Glutamatergic neuron (in vitro differentiated cells): ENCODE measurements around the gene ZNF865. TPM values are rescaled to one million over a fixed set of nuclear protein-coding genes. Genes with fewer than 3 reads are reported as not detected.
"Not testable (repeated sequence)": the region's sequence is repeated elsewhere in the genome, so short reads cannot be mapped to it uniquely, and the experiment has no call there.

Source experiments
- DNase-seq: peaks from one replicate; pipeline ENCODE4 v3.0.0; 2022
- H3K27ac Mint-ChIP-seq: one replicate; pipeline ENCODE4 v1.8.0; 2020; ENCODE audit warnings: mild to moderate bottlenecking, mixed read lengths, inconsistent platforms; ENCODE audit not compliant: unreplicated experiment
- H3K27me3 Mint-ChIP-seq: one replicate; pipeline ENCODE4 v1.8.0; 2020; ENCODE audit warnings: mild to moderate bottlenecking, moderate library complexity, mixed read lengths, inconsistent platforms; ENCODE audit not compliant: unreplicated experiment
- H3K36me3 Mint-ChIP-seq: one replicate; pipeline ENCODE4 v1.8.0; 2020; ENCODE audit warnings: mild to moderate bottlenecking, mixed read lengths, inconsistent platforms; ENCODE audit not compliant: unreplicated experiment
- H3K4me1 Mint-ChIP-seq: one replicate; pipeline ENCODE4 v1.8.0; 2020; ENCODE audit warnings: mild to moderate bottlenecking, low read depth, mixed read lengths, inconsistent platforms; ENCODE audit not compliant: unreplicated experiment
- H3K4me3 Mint-ChIP-seq: one replicate; pipeline ENCODE4 v1.8.0; 2020; ENCODE audit warnings: mild to moderate bottlenecking, mixed read lengths, inconsistent platforms; ENCODE audit not compliant: unreplicated experiment
- H3K9me3 Mint-ChIP-seq: one replicate; pipeline ENCODE4 v1.8.0; 2020; ENCODE audit warnings: mild to moderate bottlenecking, moderate library complexity, mixed read lengths, inconsistent platforms; ENCODE audit not compliant: unreplicated experiment
- CTCF ChIP-seq: fragments of 200-600 bp; sonication (generic); IDR thresholded peaks from one replicate; pipeline ENCODE4 v1.5.0; 2021; ENCODE audit not compliant: partially characterized antibody, unreplicated experiment
- long read RNA-seq: library from polyadenylated mRNA; unstranded; transcript quantifications from one replicate; pipeline ENCODE4 v2.0.0, GENCODE V29; 2020; ENCODE audit not compliant: unreplicated experiment
- total RNA-seq: library from RNA; stranded (reverse); fragmentation: NEBNext Ultra II Directional; extraction: Animal tissue kit (Norgen Biotek cat#: 25700); gene quantifications from one replicate; pipeline ENCODE4 v1.2.1, GENCODE V29; 2021; ENCODE audit not compliant: unreplicated experiment

The ZNF865 gene
- total RNA-seq = 14.6 TPM
- long read RNA-seq = 0 reads

- peak; percentile 32 for TF ChIP-seq CTCF
- peaks cover 11% of the 10 kb centered on the region for H3K9me3 Mint-ChIP-seq
- H3K27me3 Mint-ChIP-seq = peaks cover 15% of the 10 kb centered on the region
- peak within 1 kb of the TSS; percentile 99 for H3K4me3 Mint-ChIP-seq
- H3K27ac Mint-ChIP-seq = peak within 1 kb of the TSS; percentile 94
- peak; percentile 77 for DNase-seq
- peaks cover 13% of the 10 kb centered on the region for H3K4me1 Mint-ChIP-seq
- peaks cover 4% of the 10 kb centered on the region for H3K36me3 Mint-ChIP-seq
Observed at GRCh38 chr19:55605637-55606470, at the start of gene ZNF865. Gene ZNF865 (plus strand): TSS chr19:55605647. CDS start chr19:55613619, 7,972 bp downstream.

- H3K36me3 Mint-ChIP-seq = no peaks in the 10 kb centered on the region
- H3K4me3 Mint-ChIP-seq = no peak overlapping the region
- H3K4me1 Mint-ChIP-seq = no peaks in the 10 kb centered on the region
- no peak for TF ChIP-seq CTCF
- no peak overlapping the region for H3K27ac Mint-ChIP-seq
- H3K27me3 Mint-ChIP-seq = peaks cover 3% of the 10 kb centered on the region
- H3K9me3 Mint-ChIP-seq = peaks cover 3% of the 10 kb centered on the region
- DNase-seq = no peak
Observed at GRCh38 chr19:55559684-55560083, 45.8 kb upstream of the ZNF865 start.

- H3K27me3 Mint-ChIP-seq = peaks cover 3% of the 10 kb centered on the region
- H3K4me3 Mint-ChIP-seq = no peak overlapping the region
- no peak for TF ChIP-seq CTCF
- no peaks in the 10 kb centered on the region for H3K36me3 Mint-ChIP-seq
- H3K9me3 Mint-ChIP-seq = peaks cover 2% of the 10 kb centered on the region
- DNase-seq = no peak
- H3K4me1 Mint-ChIP-seq = no peaks in the 10 kb centered on the region
- H3K27ac Mint-ChIP-seq = no peak overlapping the region
Observed at GRCh38 chr19:55563261-55563690, 42.2 kb upstream of the ZNF865 start.

GRCh38 chr19:55566823-55567222, 38.6 kb upstream of the ZNF865 start:
- DNase-seq = no peak
- Mint-ChIP-seq H3K4me3 (no peak overlapping the region), H3K27me3 (no peaks in the 10 kb centered on the region), H3K36me3 (no peaks in the 10 kb centered on the region), H3K4me1 (no peaks in the 10 kb centered on the region), H3K9me3 (peaks cover 2% of the 10 kb centered on the region), H3K27ac (no peak overlapping the region)
- TF ChIP-seq CTCF = no peak

- H3K4me1 Mint-ChIP-seq = no peaks in the 10 kb centered on the region
- H3K36me3 Mint-ChIP-seq = no peaks in the 10 kb centered on the region
- H3K9me3 Mint-ChIP-seq = peaks cover 2% of the 10 kb centered on the region
- H3K27ac Mint-ChIP-seq = no peak overlapping the region
- no peak for DNase-seq
- no peak overlapping the region for H3K4me3 Mint-ChIP-seq
- H3K27me3 Mint-ChIP-seq = no peaks in the 10 kb centered on the region
- TF ChIP-seq CTCF = no peak
Observed at GRCh38 chr19:55567708-55568328, 37.6 kb upstream of the ZNF865 start.

GRCh38 chr19:55569477-55569876, 36.0 kb upstream of the ZNF865 start:
- not testable (repeated sequence) for H3K27ac Mint-ChIP-seq, H3K9me3 Mint-ChIP-seq, H3K36me3 Mint-ChIP-seq, H3K27me3 Mint-ChIP-seq, DNase-seq, H3K4me3 Mint-ChIP-seq, H3K4me1 Mint-ChIP-seq

GRCh38 chr19:55573929-55574328, 31.5 kb upstream of the ZNF865 start:
- DNase-seq, H3K36me3 Mint-ChIP-seq, H3K4me3 Mint-ChIP-seq, H3K27ac Mint-ChIP-seq, H3K4me1 Mint-ChIP-seq: not testable (repeated sequence)
- peaks cover 16% of the 10 kb centered on the region for H3K27me3 Mint-ChIP-seq
- H3K9me3 Mint-ChIP-seq = peaks cover 11% of the 10 kb centered on the region
